Metanephros (tissue), 2 donors: Measurements from ENCODE around the gene UPK3BL1. TPM values are rescaled to one million over a fixed set of nuclear protein-coding genes. Genes with fewer than 3 reads are reported as not detected.

ENCODE experiments used
- small RNA-seq: library from RNA; depleted of rRNA; stranded (forward); fragments of <200 nt; gene quantifications from one replicate; pipeline ENCODE3, GENCODE V24; 2014; ENCODE audit warnings: low replicate concordance
- total RNA-seq: library from RNA; depleted of rRNA; stranded (reverse); fragments of >200 nt; gene quantifications from one replicate; pipeline ENCODE4 v1.2.3, GENCODE V29; 2014

Gene UPK3BL1, protein sequence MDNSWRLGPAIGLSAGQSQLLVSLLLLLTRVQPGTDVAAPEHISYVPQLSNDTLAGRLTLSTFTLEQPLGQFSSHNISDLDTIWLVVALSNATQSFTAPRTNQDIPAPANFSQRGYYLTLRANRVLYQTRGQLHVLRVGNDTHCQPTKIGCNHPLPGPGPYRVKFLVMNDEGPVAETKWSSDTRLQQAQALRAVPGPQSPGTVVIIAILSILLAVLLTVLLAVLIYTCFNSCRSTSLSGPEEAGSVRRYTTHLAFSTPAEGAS
- 41.7 TPM for total RNA-seq

DNA sequence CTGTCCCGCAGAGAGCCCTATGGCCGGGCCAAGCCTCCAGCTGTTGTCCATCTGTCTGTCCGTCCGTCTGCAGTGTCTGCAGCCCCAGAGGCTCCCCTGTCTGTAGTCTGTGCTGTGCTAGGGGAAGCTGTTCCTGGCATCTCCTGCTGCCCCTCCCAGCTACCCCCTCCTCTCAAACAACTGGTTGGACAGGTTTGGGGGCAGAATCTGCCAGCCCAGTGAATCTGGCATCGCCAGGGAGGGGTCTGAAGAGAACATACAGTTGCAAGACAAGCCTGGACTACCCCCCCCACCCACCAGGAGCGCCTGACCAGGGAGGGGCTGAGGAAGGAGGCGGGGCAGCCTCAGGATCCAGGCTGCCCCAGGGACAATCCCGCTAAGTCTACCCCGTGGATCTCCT, at the start of gene UPK3BL1:
TSS of gene UPK3BL1 (minus strand) at position 101 of the 400 bp plus-strand sequence. CDS start at position 51, 50 bp downstream.

DNA sequence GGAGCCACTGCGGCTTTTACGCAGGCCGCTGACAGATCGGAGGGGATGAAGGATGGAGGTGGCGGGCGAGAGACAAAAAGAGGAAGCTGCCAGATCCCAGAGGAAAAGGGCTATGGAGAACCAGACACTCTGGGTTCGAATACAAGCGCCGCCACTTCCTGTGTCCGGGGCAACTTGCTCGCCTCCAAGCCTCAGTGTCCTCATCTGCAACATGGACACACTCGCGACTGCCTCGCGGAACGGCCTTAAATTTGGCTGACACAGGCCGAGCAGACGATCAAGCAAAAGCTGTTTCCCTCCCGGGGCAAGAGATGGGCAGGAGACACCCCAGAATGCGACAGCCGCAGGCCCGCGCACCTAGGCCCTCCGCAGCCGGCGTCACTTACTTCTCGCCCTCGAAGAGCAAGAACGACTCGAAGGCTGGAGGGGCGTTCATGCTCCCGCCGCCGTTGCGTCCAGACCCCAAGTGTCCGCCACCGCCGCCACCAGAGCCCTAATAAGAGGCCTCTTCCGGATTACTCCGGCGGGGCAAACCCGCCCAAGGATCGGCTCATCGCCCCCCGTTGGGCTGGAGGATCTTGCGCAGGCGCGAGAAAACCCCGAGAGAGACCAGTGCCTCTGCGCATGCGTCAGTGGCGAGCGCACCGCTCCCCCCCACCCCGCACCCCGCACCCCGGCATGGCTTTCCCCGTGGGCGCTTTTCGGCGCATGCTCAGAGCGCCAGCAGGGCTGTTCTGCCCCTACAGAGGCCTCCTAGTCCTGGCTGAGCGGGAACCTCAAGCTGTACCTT, 28.8 kb upstream of the UPK3BL1 start, which contains the start of gene POLR2J2:
TSS of gene POLR2J2 (minus strand) at position 498 of the 790 bp plus-strand sequence. CDS start at position 436, 62 bp downstream.

DNA sequence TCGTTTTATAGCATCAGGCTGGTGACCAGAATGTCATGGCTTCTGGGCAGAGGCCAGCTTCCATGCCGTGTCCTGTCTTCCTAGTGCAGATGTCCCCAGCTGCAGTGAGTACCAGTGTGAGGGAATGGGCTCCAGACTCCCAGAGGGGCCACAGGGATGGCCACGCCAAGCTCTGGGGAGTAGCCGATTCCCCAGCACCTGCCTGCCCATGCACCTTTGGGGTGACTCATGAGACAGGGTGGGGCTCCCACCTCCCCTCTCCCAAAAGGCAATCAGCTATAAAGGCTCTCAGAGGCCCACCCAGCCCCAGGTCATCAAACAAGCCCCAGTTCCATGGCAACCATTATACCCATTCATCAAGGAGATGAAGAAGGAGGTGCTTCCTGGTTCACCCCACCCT, 7.3 kb upstream of the UPK3BL1 start, which contains the start of gene SPDYE2B:
TSS of gene SPDYE2B (plus strand) at position 396 of the 400 bp plus-strand sequence. CDS start 2,030 bp downstream, outside the sequence.

DNA sequence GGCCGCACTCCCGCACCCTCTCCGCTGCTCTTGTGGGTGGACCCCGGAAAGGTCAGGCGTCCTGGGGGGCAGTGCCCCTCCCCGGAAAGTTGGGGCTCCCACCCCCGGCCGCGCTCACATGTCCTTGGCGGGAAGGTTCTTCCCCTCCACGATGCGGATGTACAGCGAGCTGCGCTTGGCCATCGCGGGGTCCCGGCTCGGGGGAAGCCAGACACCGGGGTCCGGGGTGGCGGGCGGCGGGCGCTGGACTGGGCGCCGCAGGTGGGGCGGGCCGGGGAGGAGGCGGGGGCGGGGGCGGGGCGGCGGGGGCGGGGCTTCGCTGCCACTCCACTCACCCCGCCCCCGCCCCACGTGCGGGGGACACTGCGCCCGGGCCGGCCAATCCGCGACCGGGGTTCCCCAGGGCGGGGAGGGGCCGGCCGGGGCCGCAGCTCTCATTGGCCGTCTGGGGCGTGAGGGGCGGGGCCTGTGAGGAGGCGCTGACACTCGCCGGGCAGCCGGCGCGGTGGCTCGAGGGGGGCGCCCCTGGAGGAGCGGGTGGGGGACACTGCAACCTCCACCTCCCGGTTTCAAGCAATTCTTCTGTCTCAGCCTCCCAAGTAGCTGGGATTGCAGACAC, 26.0 kb downstream of the UPK3BL1 start, which contains the start of gene RASA4:
TSS of gene RASA4 (minus strand) at position 250 of the 619 bp plus-strand sequence. CDS start at position 183, 67 bp downstream.

Small RNA genes within 50 kb of the gene (small RNA-seq; reads per million reads assigned to genes)
- gene AC105052.3 (not detected), gene UPK3BL1 (not detected)

Other genes starting within 250 kb of the UPK3BL1 start
- gene PRKRIP1, start 246.4 kb downstream of the UPK3BL1 start, total RNA-seq = 41.7 TPM
- 29.8 TPM for gene ORAI2, start 209.2 kb downstream of the UPK3BL1 start, total RNA-seq
- gene ALKBH4, start 177.9 kb downstream of the UPK3BL1 start, total RNA-seq = 19.9 TPM
- gene LRWD1, start 177.8 kb downstream of the UPK3BL1 start, total RNA-seq = 21.9 TPM
- 22.0 TPM for gene POLR2J, start 163.9 kb downstream of the UPK3BL1 start, total RNA-seq
- gene RASA4B, start 125.0 kb downstream of the UPK3BL1 start, total RNA-seq = 18.7 TPM
- 17.8 TPM for gene UPK3BL2, start 99.1 kb downstream of the UPK3BL1 start, total RNA-seq
- gene SPDYE2, start 91.6 kb downstream of the UPK3BL1 start, total RNA-seq = not detected
- 48.5 TPM for gene POLR2J3, start 70.2 kb downstream of the UPK3BL1 start, total RNA-seq
- gene RASA4, start 26.0 kb downstream of the UPK3BL1 start, total RNA-seq = 55.5 TPM
- not detected for gene SPDYE2B, start 7.5 kb upstream of the UPK3BL1 start, total RNA-seq
- gene POLR2J2, start 28.9 kb upstream of the UPK3BL1 start, total RNA-seq = 4.4 TPM
- gene FAM185A, start 106.2 kb upstream of the UPK3BL1 start, total RNA-seq = 19.5 TPM